Ammon's horn (tissue), 1 donor: Measurements from ENCODE around the gene FBXW2.
"Not testable (repeated sequence)": the region's sequence is repeated elsewhere in the genome, so short reads cannot be mapped to it uniquely, and the experiment has no call there.

ENCODE experiments used
- DNase-seq: peaks from one replicate; pipeline ENCODE4 v3.0.0-alpha.2; 2016; ENCODE audit warnings: low spot score

Gene FBXW2, protein sequence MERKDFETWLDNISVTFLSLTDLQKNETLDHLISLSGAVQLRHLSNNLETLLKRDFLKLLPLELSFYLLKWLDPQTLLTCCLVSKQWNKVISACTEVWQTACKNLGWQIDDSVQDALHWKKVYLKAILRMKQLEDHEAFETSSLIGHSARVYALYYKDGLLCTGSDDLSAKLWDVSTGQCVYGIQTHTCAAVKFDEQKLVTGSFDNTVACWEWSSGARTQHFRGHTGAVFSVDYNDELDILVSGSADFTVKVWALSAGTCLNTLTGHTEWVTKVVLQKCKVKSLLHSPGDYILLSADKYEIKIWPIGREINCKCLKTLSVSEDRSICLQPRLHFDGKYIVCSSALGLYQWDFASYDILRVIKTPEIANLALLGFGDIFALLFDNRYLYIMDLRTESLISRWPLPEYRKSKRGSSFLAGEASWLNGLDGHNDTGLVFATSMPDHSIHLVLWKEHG

DNA sequence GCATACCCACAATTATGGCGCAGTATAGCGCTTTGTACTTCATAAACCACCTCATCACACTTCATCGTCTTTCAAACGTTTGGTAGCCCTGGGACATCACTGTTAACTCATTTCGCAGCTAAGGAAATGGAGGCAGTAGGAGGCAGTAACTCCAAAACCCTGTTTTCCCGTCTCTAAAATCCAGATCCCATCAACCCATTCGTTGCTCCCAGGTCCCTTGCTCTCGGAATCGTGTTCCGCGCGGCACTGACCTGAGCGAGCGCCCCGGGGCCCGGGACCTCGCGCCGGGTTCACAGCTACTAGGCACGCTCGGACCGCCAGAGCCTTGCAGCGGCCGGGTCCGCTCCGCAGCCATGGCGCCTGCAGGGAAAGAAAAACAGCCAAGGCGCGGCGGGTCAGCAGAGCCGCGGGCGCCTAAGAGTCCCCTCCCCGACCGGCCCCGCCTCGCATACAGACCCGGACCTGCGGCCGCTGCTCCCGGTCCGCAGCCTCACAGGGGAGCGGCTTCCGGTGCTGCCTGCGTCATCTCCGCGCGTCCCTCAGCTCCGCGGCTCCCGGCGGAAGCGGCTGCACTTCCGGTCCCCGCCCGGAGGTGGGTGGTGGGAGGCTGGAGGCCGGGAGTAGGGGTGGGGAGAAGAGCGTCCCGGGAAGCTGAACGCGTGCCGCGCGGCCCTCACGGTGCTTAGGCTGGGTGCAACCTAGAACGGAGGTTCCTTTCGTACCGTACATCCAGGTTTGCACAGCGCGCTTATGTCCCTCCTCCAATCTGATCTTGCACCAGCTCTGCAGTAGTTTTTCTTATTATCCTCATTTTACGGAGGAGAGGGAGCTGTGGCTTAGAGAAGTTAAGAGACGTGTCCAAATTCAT, at the start of gene FBXW2:
TSS of gene FBXW2 (minus strand) at position 519 of the 868 bp plus-strand sequence. CDS start 5,158 bp downstream, outside the sequence.
- DNase-seq: peak; percentile 94

DNA sequence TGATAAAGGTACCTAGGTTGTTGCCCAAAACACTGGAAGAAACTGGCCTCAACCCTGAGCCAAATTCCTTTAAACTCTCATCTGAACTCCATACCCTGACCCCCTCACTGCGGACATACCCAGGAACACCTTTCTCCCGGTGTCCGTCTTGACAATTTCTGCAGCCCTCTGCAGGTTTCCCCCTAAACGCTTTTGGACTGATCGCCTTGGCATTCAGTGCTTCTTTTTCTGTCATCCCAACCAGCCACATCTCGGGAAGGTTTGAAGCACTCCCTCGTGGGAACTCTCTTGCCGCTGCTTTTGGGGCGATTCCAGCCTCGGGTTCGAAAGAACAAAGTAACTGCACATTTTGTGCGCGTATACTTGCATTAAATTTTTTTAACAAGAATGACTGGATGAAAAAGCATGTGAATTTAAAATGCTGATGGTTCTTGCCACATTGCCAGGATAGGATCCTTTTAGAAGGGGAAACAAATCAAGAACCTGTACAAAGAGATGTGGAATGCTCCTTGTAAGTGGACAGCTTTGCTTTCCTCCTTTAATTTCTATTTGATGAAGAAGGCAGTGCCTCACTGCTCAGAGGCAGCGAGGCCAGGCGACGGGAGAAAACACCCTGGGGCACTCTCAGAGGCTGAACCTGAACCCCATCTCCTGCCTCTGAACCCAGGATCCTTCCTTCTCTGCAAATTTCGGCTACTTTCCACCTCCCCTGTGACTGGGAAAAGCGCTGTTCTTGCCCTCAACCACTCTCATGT, 48.9 kb upstream of the FBXW2 start:
- no peak for DNase-seq

DNA sequence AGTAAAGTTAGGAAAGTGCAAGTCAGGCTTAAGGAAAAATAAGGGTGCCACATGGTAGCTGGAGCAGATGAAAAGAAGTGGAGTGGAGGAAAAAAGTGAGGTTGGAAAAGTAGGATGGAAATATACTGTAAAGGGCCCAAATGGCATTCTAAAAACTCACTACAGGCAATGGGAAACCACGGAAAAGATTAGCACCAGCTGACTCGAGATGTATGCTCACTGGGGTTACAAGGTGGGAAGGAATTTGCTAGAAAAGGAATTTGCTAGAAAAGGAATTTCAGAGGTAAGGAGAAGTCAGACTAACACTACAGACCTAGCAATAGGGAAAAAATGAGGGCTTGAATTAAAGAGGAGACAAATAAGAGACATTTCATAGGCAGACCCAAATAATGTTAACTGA, 45.9 kb upstream of the FBXW2 start:
- DNase-seq: no peak

DNA sequence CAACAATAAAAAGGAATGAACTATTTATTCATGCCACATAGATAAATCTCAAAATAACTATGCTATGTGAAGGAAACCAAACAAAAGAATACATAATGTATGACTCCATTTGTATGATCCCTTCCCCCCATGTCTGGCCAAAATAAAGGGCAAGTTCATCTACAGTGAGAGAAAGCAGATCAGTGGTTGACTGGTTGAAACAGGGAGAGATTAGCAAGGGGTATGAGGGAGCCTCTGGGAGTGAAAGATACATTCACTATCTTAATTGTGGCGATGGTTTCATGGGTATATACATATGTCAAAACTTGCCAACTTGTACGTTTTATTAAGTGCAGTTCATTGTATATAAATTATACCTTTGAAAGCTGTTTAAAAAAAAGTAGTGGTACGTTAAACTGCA, 44.7 kb upstream of the FBXW2 start:
- DNase-seq: no peak

DNA sequence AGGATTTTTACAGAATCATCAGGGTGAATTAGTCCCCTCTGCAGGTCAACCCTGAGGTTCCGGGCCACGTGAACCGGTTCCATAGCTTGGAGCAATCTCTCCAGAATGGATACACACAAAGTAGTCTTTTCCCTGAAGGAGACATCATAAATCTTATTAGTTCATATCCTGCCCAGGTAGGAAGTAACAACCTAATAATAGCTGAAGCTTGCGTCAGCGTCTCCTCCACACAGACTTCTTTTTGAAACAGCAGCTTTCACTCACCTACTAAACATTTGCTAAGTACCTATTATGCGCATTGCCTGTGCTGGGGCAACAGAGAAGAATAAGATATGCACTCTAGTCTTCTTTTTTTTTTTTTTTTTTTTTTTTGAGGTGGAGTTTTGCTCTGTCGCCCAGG, 40.1 kb upstream of the FBXW2 start:
- DNase-seq: no peak

DNA sequence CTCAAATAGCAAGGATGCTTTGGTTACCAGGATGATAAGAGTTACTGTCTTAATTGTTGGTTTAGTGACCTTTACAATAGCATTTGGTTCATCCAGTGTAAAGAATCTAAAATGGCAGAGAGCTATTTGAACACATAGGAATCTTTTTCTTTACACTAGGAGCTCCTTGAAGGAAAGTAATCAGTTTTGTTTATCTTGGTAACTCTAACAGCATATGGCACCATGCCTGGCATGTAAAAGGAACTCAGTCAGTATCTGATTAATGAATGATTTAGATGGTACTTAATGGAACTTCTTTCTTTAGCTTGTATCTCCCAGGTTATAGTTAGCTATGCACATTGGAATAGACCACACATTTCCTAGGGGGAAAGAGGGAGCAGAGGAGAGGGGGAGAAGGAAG, 39.6 kb upstream of the FBXW2 start:
- no peak for DNase-seq

DNA sequence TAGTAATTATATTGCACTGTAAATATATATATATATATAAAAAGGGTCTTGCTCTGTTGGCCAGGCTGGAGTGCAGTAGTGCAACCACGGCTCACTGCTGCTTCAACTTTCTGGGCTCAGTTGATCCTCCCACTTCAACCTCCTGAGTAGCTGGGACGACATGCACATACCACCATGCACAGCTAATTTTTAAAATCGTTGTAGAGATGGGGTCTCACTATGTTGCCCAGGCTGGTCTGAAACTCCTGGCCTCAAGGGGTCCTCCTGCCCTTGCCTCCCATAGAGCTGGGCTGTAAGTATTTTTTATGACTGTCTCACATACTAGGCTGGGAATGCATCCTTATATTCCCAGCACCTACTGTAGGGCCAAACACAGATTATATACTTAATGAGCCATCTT, 37.6 kb upstream of the FBXW2 start:
- no peak for DNase-seq

DNA sequence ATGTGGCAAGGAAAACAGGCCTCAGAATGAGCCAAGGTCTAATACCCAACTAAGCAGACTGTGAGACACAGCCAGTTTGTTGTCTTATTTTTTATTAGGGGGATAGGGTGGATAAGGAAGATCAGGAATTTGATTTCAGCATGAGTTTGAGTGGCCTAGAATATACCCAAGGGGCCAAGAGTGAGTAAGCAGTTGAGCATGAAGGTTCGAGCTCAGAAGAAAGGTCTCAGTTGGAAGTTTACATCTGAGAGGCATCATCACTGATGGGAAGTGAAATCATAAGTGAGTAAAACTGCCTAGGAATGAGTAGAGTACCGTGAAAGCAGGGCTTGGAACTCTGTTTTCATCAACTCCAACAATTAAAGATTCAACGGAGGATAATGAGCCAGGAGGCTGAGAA, 36.9 kb upstream of the FBXW2 start:
- DNase-seq: no peak

DNA sequence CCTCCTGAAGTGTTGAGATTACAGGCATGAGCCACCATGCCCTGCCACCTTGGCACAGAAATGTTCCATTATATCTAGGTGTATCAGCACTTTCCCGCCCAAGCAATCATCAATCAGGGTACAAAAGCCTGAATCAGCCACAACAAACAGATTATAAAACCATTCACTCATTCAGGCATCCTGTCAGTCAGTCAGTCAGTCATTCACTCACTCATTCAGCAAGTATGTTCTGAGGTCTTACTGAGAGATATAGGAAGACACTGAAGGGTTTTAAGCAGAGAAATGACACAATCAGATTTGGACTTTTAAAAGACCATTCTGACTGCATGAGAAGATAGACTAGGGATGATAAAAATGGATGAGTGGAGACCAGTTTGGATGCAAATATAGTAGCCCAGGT, 36.4 kb upstream of the FBXW2 start:
- no peak for DNase-seq

DNA sequence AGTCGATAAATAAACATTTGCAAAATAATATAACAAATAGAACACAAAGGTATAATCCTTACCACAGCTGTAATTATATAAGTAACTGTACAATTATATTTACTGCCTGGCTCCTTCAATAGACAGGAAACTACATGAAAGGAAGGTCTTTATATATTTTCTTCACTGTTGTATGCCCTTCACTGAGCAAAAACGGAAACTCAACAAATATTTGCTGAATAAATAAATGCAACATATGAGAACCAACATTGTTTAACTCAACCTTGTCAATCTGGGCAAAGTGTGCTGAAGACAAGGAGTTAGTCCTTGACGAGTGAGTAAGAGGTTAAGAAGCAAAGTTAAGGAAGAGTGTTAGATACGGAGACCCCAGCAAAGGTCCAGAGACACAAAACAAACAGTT, 26.9 kb upstream of the FBXW2 start:
- DNase-seq: no peak

DNA sequence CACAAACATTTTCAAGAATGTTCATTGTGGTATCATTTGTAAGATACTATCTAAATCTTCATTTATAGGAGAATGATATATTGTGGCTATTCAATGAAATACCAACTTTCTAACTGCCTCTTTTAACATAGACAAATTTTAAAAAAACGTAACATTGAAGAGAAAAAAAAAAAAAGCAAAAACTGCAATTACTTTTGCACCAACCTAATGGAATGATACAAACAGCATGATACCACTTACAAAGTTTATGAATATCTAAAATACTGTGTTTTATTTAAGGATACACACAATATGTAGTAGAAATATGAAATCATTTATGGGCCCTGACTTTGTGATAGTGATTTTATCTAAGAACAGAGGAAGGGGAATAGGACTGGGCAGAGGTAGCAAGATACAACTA, 25.4 kb upstream of the FBXW2 start:
- DNase-seq: no peak

DNA sequence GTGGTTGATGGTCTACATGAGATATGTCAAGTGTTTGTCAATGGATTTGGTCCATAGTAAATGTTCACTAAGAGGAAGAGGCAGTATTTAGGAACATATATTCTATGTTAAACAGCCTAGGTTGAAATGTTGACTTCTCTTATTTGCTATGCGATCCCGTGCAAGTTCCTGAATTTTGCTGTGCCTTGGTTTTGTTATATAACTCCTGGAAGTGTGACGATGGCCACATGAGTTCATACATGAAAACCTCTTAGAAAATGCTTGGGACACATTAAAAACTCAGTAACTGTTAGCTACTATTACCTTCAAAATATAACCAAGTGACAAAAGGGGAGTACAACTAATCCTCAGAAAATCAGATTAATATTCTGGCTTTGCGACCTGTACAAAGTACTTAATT, 21.9 kb upstream of the FBXW2 start:
- DNase-seq: no peak

DNA sequence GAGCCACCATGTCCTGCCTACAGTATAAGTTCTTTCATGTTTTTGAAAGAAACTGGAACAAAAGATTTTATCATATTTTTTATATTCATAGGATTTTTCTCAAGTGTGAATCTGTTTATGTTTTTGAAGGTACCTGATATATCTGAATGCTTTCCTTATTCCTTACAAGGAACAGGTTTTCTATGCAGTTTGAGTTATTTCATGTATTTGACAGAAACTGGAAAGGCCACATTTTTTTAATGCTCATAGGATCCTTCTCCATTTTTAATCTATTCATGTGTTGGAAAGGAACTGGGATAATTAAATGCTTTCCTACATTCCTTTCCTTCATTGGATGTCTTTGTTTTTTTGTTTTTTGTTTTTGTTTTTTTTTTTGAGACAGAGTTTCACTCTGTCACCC, 15.7 kb upstream of the FBXW2 start:
- no peak for DNase-seq

DNA sequence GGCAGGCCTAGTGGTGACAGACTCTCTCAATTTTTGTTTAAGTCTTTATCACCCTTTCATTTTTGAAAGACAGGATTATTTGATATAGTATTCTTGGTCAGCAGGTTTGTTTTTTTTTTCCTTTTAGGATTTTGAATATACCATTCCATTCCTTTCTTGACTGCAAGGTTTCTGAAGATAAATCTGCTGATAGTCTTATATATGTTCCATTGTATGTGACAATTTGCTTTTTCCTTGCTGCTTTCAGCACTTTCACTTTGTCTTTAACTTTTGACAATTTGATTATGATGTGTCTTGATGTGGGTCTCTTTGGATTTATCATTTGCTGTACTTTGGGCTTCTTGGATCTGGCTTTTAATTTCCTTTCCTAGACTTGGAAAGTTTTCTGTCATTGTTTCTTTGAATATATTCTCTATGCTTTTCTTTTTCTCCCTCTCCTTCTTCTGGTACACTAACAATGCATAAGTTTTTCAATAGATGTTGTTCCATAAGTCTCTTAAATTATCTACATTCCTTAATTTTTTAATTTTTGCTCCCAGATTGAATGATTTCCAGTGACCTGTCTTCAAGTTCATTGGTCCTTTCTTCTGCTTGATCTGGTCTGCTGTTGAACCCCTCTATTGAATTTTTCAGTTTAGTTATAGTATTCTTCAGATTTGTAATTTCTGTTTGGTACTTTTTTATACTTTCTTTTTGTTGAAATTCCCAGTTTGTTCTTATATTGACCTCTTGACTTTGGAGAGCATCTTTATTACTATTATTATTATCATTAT, 14.6 kb upstream of the FBXW2 start:
- DNase-seq: no peak

DNA sequence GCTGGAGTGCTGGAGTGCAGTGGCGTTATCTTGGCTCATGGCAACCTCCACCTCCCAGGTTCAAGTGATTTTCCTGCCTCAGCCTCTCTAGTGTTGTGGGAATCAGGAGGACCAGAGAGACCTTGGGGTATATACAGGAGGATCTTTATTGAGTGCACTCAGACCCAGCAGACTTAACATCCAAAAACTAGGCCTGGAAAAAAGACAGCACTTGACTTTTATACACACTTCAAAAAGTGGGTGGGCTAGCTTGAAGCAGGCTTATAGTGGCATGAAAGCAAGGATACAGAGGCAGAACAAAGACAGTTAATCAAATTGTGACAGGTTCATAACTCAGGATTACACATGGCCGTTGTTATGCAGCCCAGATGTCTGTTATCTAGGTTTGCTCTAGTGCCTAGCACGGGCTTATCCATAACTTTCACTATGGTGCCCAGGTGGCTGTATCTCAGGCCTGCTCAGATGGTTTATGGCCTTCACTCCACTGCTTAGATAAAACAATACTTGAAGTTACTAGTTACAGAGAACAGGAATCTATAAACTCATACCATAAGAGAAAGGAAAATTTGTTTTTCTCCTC, 11.7 kb upstream of the FBXW2 start:
- not testable (repeated sequence) for DNase-seq

DNA sequence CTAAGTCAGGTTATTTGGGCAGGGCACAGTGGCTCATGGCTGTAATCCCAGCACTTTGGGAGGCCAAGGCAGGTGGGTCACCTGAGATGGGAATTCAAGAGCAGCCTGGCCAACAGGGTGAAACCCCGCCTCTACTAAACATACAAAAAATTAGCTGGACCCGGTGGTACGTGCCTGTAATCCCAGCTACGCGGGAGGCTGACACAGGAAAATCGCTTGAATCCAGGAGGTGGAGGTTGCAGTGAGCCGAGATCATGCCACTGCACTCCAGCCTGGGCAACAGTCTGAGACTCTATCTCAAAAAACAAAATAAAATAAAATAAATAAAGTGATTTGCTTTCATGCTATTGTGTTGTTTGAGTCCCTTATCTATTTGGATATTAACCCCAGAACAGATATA, 8.2 kb upstream of the FBXW2 start:
- DNase-seq: no peak

DNA sequence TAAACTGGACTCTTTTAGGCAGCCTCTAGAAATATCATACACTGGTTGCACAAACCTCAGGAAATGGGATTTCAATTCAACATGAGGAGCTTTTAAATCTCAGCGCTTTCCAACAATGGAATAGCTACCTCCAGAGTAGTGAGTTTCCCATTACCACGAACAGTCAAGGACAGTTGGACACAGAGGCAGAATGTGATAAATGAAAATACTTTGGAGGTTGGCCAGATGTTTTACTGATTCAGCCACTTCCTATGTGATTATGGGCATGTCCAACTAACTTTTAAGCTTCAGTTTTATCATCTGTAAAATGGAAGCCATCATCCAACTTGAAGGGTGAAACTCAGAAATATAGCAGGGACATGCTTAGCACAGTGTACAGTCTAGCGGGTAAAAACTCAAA, 2.1 kb downstream of the FBXW2 start:
- DNase-seq: no peak

DNA sequence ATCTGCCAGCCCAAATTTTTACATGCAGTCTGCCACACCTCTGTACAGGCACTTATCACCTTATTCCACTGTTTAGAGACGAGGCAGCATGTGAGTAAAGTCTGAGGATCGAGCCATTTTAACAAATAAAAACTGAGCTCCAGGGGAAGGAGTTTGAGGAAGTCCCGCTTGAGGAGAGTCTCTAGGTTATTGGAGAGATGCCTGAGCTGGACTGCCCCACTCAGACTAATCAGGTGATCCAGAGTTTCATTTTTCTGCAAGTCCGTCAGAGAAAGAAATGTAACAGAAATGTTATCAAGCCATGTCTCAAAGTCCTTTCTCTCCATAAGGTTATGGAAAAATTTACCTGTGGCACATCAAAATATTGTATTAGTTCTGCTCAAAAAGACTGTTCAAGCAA, 5.3 kb downstream of the FBXW2 start:
- no peak for DNase-seq

DNA sequence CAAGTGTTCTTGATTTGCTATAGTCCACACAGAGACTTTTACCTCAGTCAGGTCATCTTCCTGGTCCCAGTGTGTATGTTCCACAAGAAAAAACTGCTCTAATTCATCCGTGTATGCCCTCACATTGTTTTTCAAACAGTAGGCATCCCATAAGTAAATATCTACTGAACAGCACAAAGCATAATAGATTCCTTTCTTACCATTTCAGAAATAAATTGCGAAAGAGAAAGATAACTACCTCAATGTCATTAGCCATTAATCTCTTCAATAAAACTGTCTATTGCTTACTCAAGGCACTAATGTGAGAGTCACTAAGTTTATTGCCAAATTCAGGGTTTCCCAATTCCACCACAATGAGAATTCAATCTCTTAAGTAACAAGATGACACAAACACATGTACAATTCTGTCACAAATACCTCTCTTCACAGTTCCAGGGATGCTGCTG, 9.6 kb downstream of the FBXW2 start:
- no peak for DNase-seq

DNA sequence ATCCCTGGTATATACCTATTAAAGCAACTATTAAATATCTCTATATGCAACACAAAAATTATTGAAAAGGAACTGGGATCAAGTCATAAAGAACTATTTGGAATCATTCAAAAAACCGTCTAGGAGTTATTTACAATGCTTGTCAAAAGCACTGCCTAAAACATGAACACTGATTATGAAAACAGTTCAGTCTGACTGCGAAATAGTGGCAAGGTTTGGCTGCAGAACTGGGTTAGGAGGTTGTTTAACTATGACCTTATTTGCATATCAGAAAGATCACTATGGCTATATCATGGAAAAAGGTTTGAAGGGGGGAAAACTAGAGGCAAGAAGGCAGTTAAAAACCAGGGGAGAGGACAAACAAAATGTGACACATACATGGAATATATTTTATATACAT, 12.0 kb downstream of the FBXW2 start:
- DNase-seq: no peak

DNA sequence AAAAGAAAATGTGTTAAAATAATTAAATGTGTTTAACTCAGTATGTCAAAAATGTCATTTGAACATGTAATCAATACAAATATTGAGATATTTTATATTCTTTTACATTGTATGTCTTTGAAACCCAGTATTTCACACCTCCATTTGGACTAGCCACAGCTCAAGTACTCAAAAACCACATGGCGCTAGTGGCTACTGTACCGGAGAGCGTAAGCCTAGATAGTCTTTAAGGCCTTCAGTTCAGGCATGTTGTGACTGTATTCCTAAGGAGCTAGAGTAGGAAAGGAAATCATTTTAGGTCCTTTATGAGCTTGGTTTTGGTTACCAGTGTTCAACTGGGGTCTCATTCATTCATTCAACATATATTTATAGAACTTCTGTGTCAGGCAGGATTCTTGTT, 12.8 kb downstream of the FBXW2 start:
- no peak for DNase-seq
